Fibroblast of lung (primary cell): ENCODE measurements around the gene TXNDC12. TPM values are rescaled to one million over a fixed set of nuclear protein-coding genes. Genes with fewer than 3 reads are reported as not detected.

Experiments
- DNase-seq, 2 donors: peaks; one replicate each; pipeline versions ENCODE4 v3.0.0 to v3.0.0-alpha.2; 2010; ENCODE audit warnings: low read depth in 2 of 2
- H2AFZ ChIP-seq: 2 replicates; pipeline ENCODE4 v1.5.1; 2012; ENCODE audit warnings: low read length, control low read depth, inconsistent platforms
- H3K27ac ChIP-seq: 2 replicates; pipeline ENCODE4 v1.5.1; 2011; ENCODE audit warnings: low read length, control low read depth; ENCODE audit not compliant: insufficient read depth
- H3K27me3 ChIP-seq: 2 replicates; pipeline ENCODE4 v1.5.1; 2011; ENCODE audit warnings: mild to moderate bottlenecking, low read length; ENCODE audit not compliant: control insufficient read depth, insufficient read depth
- H3K36me3 ChIP-seq: 2 replicates; pipeline ENCODE4 v1.5.1; 2011; ENCODE audit warnings: low read length; ENCODE audit not compliant: control insufficient read depth, insufficient read depth
- H3K4me1 ChIP-seq: 2 replicates; pipeline ENCODE4 v1.5.1; 2011; ENCODE audit warnings: low read length; ENCODE audit not compliant: control insufficient read depth, insufficient read depth; ENCODE audit errors: extremely low read depth
- H3K4me2 ChIP-seq: 2 replicates; pipeline ENCODE4 v1.5.1; 2011; ENCODE audit warnings: low read length, control low read depth; ENCODE audit not compliant: insufficient read depth; ENCODE audit errors: extremely low read depth
- H3K4me3 ChIP-seq, 4 experiments: fragments of 200-600 bp in 1 of 4; sonication (generic) in 1 of 4; replicated peaks in 1 of 4; 2 replicates each; pipeline ENCODE4 v1.5.1; 2011 to 2016; ENCODE audit warnings: low read length in 4 of 4, low read depth in 3 of 4, mild to moderate bottlenecking in 3 of 4, control low read depth in 2 of 4, inconsistent platforms in 1 of 4, mixed read lengths in 1 of 4; ENCODE audit not compliant: insufficient read depth in 1 of 4; ENCODE audit errors: control extremely low read depth in 1 of 4
- H3K79me2 ChIP-seq: 2 replicates; pipeline ENCODE4 v1.5.1; 2012; ENCODE audit warnings: mild to moderate bottlenecking, low read length, inconsistent platforms; ENCODE audit not compliant: control insufficient read depth, insufficient read depth
- H3K9ac ChIP-seq: 2 replicates; pipeline ENCODE4 v1.5.1; 2011; ENCODE audit warnings: mild to moderate bottlenecking, low read length, control low read depth; ENCODE audit not compliant: insufficient read depth
- H3K9me3 ChIP-seq: 2 replicates; pipeline ENCODE4 v1.5.1; 2012; ENCODE audit warnings: low read depth, low read length; ENCODE audit not compliant: control insufficient read depth, insufficient read depth
- H4K20me1 ChIP-seq: 2 replicates; pipeline ENCODE4 v1.5.1; 2011; ENCODE audit warnings: low read length; ENCODE audit not compliant: control insufficient read depth, insufficient read depth; ENCODE audit errors: extremely low read depth
- CTCF ChIP-seq, 2 donors: IDR thresholded peaks in 1 of 2; conservative IDR thresholded peaks in 1 of 2; 1 replicate in 1 of 2; 2 replicates in 1 of 2; pipeline ENCODE4 v1.5.1; 2011 to 2012; ENCODE audit warnings: low read length in 2 of 2, control low read depth in 1 of 2, inconsistent platforms in 1 of 2, low read depth in 1 of 2, mild to moderate bottlenecking in 1 of 2
- EZH2 ChIP-seq: IDR thresholded peaks from 2 replicates; pipeline ENCODE4 v1.5.1; 2012; ENCODE audit warnings: low read length, control low read depth, mild to moderate bottlenecking; ENCODE audit errors: missing control alignments
- polyA minus RNA-seq: library from RNA; depleted of rRNA, polyadenylated mRNA; stranded (reverse); fragments of >200 nt; gene quantifications from 2 replicates; pipeline ENCODE4 v1.2.3, GENCODE V29; 2011; ENCODE audit warnings: low replicate concordance
- polyA plus RNA-seq, 2 donors: library from polyadenylated mRNA; depleted of rRNA in 1 of 2; stranded (reverse) in 1 of 2; unstranded in 1 of 2; fragments of >200 nt; gene quantifications; 2 replicates each; pipeline ENCODE4 v1.2.1, GENCODE V29; 2011 to 2012; ENCODE audit warnings: missing spikeins in 1 of 2
- total RNA-seq: library from RNA; depleted of rRNA; stranded (reverse); fragments of >200 nt; gene quantifications from 2 replicates; pipeline ENCODE4 v1.2.1, GENCODE V29; 2014

TXNDC12 gene
- total RNA-seq (34.5 and 34.7 TPM in 2 replicates), polyA plus RNA-seq (30.8 and 32.4 TPM in 2 replicates), polyA minus RNA-seq (5.8 and 6.6 TPM in 2 replicates)
- 36.0 and 39.0 TPM in 2 replicates for polyA plus RNA-seq (2012)

- DNase-seq: peak; percentile 93 to 94
- H2AFZ ChIP-seq: peak within 1 kb of the TSS; percentile 88
- H3K4me1 ChIP-seq: peaks cover 8% of the 10 kb centered on the region
- peaks cover 6% of the 10 kb centered on the region for H3K36me3 ChIP-seq
- TF ChIP-seq EZH2 (no peak), CTCF (conservative IDR thresholded peaks at IDR 0.05 in 1 of 2, IDR thresholded peaks at IDR 0.05 in 1 of 2; ENCODE audit: low read depth in 1 of 2, low read length in 2 of 2) (no peak)
- H3K79me2 ChIP-seq: peaks cover 50% of the 10 kb centered on the region
- no peaks in the 10 kb centered on the region for H3K27me3 ChIP-seq
- no peaks in the 10 kb centered on the region for H4K20me1 ChIP-seq
- H3K9ac ChIP-seq: peak within 1 kb of the TSS; percentile 85
- peak within 1 kb of the TSS; percentile 72 for H3K27ac ChIP-seq
- peak within 1 kb of the TSS; percentile 79 to 91 (median 84) for H3K4me3 ChIP-seq
- H3K9me3 ChIP-seq: no peaks in the 10 kb centered on the region
- H3K4me2 ChIP-seq: peak within 1 kb of the TSS; percentile 97
These were observed at the start of gene TXNDC12 for GRCh38 chr1:52055066-52055865. TXNDC12 (minus strand) TSS chr1:52055191; CDS start chr1:52055096, 95 bp downstream.

- no peak overlapping the region for H3K4me3 ChIP-seq
- no peaks in the 10 kb centered on the region for H3K27me3 ChIP-seq
- TF ChIP-seq CTCF (conservative IDR thresholded peaks at IDR 0.05 in 1 of 2, IDR thresholded peaks at IDR 0.05 in 1 of 2; ENCODE audit: low read depth in 1 of 2, low read length in 2 of 2) (no peak), EZH2 (no peak)
- H3K4me2 ChIP-seq: no peak overlapping the region
- H4K20me1 ChIP-seq: no peaks in the 10 kb centered on the region
- no peaks in the 10 kb centered on the region for H3K9me3 ChIP-seq
- H3K9ac ChIP-seq: no peak overlapping the region
- no peaks in the 10 kb centered on the region for H3K36me3 ChIP-seq
- H2AFZ ChIP-seq: no peak overlapping the region
- no peaks in the 10 kb centered on the region for H3K79me2 ChIP-seq
- H3K27ac ChIP-seq: no peak overlapping the region
- no peaks in the 10 kb centered on the region for H3K4me1 ChIP-seq
- DNase-seq: peak in 1 of 2 donors; percentile 9
These were observed 47.5 kb upstream of the TXNDC12 start for GRCh38 chr1:52102336-52103013.

- TF ChIP-seq CTCF (conservative IDR thresholded peaks at IDR 0.05 in 1 of 2, IDR thresholded peaks at IDR 0.05 in 1 of 2; ENCODE audit: low read depth in 1 of 2, low read length in 2 of 2) (no peak), EZH2 (no peak)
- no peak overlapping the region for H3K4me2 ChIP-seq
- H4K20me1 ChIP-seq: no peaks in the 10 kb centered on the region
- H3K4me1 ChIP-seq: no peaks in the 10 kb centered on the region
- H3K79me2 ChIP-seq: no peaks in the 10 kb centered on the region
- H2AFZ ChIP-seq: no peak overlapping the region
- H3K9ac ChIP-seq: no peak overlapping the region
- DNase-seq: no peak
- no peaks in the 10 kb centered on the region for H3K36me3 ChIP-seq
- H3K27me3 ChIP-seq: no peaks in the 10 kb centered on the region
- H3K9me3 ChIP-seq: no peaks in the 10 kb centered on the region
- H3K27ac ChIP-seq: no peak overlapping the region
- H3K4me3 ChIP-seq: no peak overlapping the region
These were observed 43.3 kb upstream of the TXNDC12 start for GRCh38 chr1:52098139-52098871.
